ENCODE measurements around the gene MAP3K10. TPM values are rescaled to one million over a fixed set of nuclear protein-coding genes. Genes with fewer than 3 reads are reported as not detected.

Gene MAP3K10
- total RNA-seq, 2 donors from 2014 or later, result 35.2 to 39.3 TPM

DNA sequence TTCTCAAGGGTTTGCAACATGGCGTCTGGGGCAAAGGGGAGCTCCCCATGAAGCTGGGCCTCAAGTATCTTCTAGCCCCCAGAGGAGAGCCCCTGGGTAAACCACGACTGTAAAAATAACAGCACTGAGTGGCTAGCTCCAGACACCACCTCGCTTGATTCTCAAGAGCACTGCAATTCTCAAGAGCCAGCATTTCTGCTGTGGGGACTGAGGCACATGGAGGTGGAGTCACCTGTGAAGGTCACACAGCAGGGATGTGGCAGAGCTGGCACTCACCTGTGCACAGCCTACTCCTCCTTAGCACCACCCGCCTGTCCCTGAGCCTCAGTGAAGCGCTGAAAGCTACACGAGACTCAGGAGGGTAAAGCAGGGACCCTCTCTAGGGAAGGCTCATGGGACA, 56.0 kb downstream of the MAP3K10 start:
- H3K4me3 ChIP-seq (ENCODE audit: low read length), result no peak overlapping the region
- Mint-ChIP-seq H3K27ac (no peak overlapping the region), H3K36me3 (ENCODE audit: low read depth) (peaks cover 21% of the 10 kb centered on the region), H3K9me3 (no peaks in the 10 kb centered on the region), H3K27me3 (ENCODE audit: insufficient read depth) (no peaks in the 10 kb centered on the region), H3K4me3 (no peak overlapping the region), H3K4me1 (peaks cover under 1% of the 10 kb centered on the region)
- no peaks in the 10 kb centered on the region for H3K27me3 ChIP-seq (ENCODE audit: control insufficient read depth, insufficient read depth, low read length, poor library complexity, severe bottlenecking)
- no peaks in the 10 kb centered on the region for H3K9me3 ChIP-seq (ENCODE audit: control insufficient read depth, low read length)
- H3K9ac ChIP-seq (ENCODE audit: extremely low read depth, low read length, poor library complexity, severe bottlenecking), result no peak overlapping the region
- H3K27ac ChIP-seq (ENCODE audit: low read depth, low read length), result no peak overlapping the region
- peaks cover 3% of the 10 kb centered on the region for H3K4me1 ChIP-seq (ENCODE audit: control insufficient read depth, insufficient read depth, low read length)
- WGBS, 2 experiments (ENCODE audit: insufficient coverage in 1 of 2, insufficient read length in 1 of 2), result 95 to 96% methylated on average over 5 to 6 of the region's 6 CpGs
- H3K36me3 ChIP-seq (ENCODE audit: control insufficient read depth, insufficient read depth, low read length), result peaks cover 15% of the 10 kb centered on the region
- no peak for DNase-seq
- TF ChIP-seq, protein P1, sequence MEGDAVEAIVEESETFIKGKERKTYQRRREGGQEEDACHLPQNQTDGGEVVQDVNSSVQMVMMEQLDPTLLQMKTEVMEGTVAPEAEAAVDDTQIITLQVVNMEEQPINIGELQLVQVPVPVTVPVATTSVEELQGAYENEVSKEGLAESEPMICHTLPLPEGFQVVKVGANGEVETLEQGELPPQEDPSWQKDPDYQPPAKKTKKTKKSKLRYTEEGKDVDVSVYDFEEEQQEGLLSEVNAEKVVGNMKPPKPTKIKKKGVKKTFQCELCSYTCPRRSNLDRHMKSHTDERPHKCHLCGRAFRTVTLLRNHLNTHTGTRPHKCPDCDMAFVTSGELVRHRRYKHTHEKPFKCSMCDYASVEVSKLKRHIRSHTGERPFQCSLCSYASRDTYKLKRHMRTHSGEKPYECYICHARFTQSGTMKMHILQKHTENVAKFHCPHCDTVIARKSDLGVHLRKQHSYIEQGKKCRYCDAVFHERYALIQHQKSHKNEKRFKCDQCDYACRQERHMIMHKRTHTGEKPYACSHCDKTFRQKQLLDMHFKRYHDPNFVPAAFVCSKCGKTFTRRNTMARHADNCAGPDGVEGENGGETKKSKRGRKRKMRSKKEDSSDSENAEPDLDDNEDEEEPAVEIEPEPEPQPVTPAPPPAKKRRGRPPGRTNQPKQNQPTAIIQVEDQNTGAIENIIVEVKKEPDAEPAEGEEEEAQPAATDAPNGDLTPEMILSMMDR (conservative IDR thresholded peaks at IDR 0.05), result no peak

- Histone ChIP-seq H3K36me3 (ENCODE audit: control insufficient read depth, insufficient read depth, low read length) (peaks cover 15% of the 10 kb centered on the region), H3K27me3 (ENCODE audit: control insufficient read depth, insufficient read depth, low read length, poor library complexity, severe bottlenecking) (no peaks in the 10 kb centered on the region), H3K27ac (ENCODE audit: low read depth, low read length) (no peak overlapping the region), H3K4me3 (ENCODE audit: low read length) (no peak overlapping the region), H3K9me3 (ENCODE audit: control insufficient read depth, low read length) (no peaks in the 10 kb centered on the region), H3K4me1 (ENCODE audit: control insufficient read depth, insufficient read depth, low read length) (peaks cover 9% of the 10 kb centered on the region), H3K9ac (ENCODE audit: extremely low read depth, low read length, poor library complexity, severe bottlenecking) (no peak overlapping the region)
- Mint-ChIP-seq H3K4me1 (peaks cover 7% of the 10 kb centered on the region), H3K4me3 (no peak overlapping the region), H3K27me3 (ENCODE audit: insufficient read depth) (no peaks in the 10 kb centered on the region), H3K9me3 (no peaks in the 10 kb centered on the region), H3K36me3 (ENCODE audit: low read depth) (peaks cover 20% of the 10 kb centered on the region), H3K27ac (peak overlapping the region; percentile 48)
- no peak for DNase-seq
- TF ChIP-seq, protein P1 (conservative IDR thresholded peaks at IDR 0.05), result no peak
- 91 to 96% methylated on average over 8 to 12 of the region's 12 CpGs for WGBS, 2 experiments (ENCODE audit: insufficient coverage in 1 of 2, insufficient read length in 1 of 2)
Observed at GRCh38 chr19:40247735-40248262, 56.6 kb downstream of the MAP3K10 start.

GRCh38 chr19:40249201-40249600, 58.0 kb downstream of the MAP3K10 start:
- Mint-ChIP-seq H3K27me3 (ENCODE audit: insufficient read depth) (no peaks in the 10 kb centered on the region), H3K4me3 (no peak overlapping the region), H3K36me3 (ENCODE audit: low read depth) (peaks cover 31% of the 10 kb centered on the region), H3K27ac (no peak overlapping the region), H3K4me1 (peaks cover 19% of the 10 kb centered on the region), H3K9me3 (no peaks in the 10 kb centered on the region)
- H3K36me3 ChIP-seq (ENCODE audit: control insufficient read depth, insufficient read depth, low read length), result peaks cover 17% of the 10 kb centered on the region
- H3K27me3 ChIP-seq (ENCODE audit: control insufficient read depth, insufficient read depth, low read length, poor library complexity, severe bottlenecking), result no peaks in the 10 kb centered on the region
- no peaks in the 10 kb centered on the region for H3K9me3 ChIP-seq (ENCODE audit: control insufficient read depth, low read length)
- no peak overlapping the region for H3K4me3 ChIP-seq (ENCODE audit: low read length)
- DNase-seq, result no peak
- no peak overlapping the region for H3K9ac ChIP-seq (ENCODE audit: extremely low read depth, low read length, poor library complexity, severe bottlenecking)
- peaks cover 19% of the 10 kb centered on the region for H3K4me1 ChIP-seq (ENCODE audit: control insufficient read depth, insufficient read depth, low read length)
- TF ChIP-seq, protein P1 (conservative IDR thresholded peaks at IDR 0.05), result no peak
- no peak overlapping the region for H3K27ac ChIP-seq (ENCODE audit: low read depth, low read length)
- 92% methylated on average over 10 of the region's 10 CpGs; no CpG with 5 or more reads in 1 of the 2 experiments for WGBS, 2 experiments (ENCODE audit: insufficient coverage in 1 of 2, insufficient read length in 1 of 2)
